H1 (cell line): ENCODE results near the gene DENND5B. TPM values are rescaled to one million over a fixed set of nuclear protein-coding genes. Genes with fewer than 3 reads are reported as not detected.

ENCODE experiments used
- CTCF ChIA-PET: fragments of 300-600 bp; sonication (Branson Sonifier 250); formaldehyde crosslinking; loops from one replicate; lab custom pipeline; 2021; ENCODE audit not compliant: partially characterized antibody; lab: Charles Lee
- POLR2A ChIA-PET: fragments of 300-600 bp; sonication (Branson Sonifier 250); formaldehyde crosslinking; loops from one replicate; lab custom pipeline; 2021; ENCODE audit warnings: inconsistent platforms; ENCODE audit not compliant: partially characterized antibody; lab: Charles Lee
- DNase-seq, 2 experiments: peaks; one replicate each; pipeline versions ENCODE4 v3.0.0 to v3.0.0-alpha.2; 2010 to 2022; ENCODE audit warnings: low spot score in 2 of 2, low read depth in 1 of 2, mixed read lengths in 1 of 2
- FAIRE-seq: peaks from 2 replicates; lab custom pipeline; 2011; peaks lifted over from hg19 to GRCh38; lab: Jason Lieb, UNC
- H2AFZ ChIP-seq: 2 replicates; pipeline ENCODE4 v1.8.1; 2012; ENCODE audit warnings: low read length, inconsistent platforms
- H2AK5ac ChIP-seq: 2 replicates; pipeline ENCODE4 v1.6.1; 2013; ENCODE audit warnings: low read depth, low read length
- H2BK120ac ChIP-seq: replicated peaks from 2 replicates; pipeline ENCODE3; 2013; ENCODE audit warnings: low read depth, low read length, inconsistent platforms
- H2BK12ac ChIP-seq: 2 replicates; pipeline ENCODE4 v1.6.1; 2013; ENCODE audit warnings: low read depth, low read length
- H2BK15ac ChIP-seq: 2 replicates; pipeline ENCODE4 v1.6.1; 2013; ENCODE audit warnings: low read length
- H2BK20ac ChIP-seq: 2 replicates; pipeline ENCODE4 v1.6.1; 2013; ENCODE audit warnings: low read length
- H2BK5ac ChIP-seq: 2 replicates; pipeline ENCODE4 v1.6.1; 2013; ENCODE audit warnings: low read depth, low read length
- H3K14ac ChIP-seq: 2 replicates; pipeline ENCODE4 v1.6.1; 2013; ENCODE audit warnings: inconsistent platforms; ENCODE audit not compliant: insufficient read length
- H3K18ac ChIP-seq: 2 replicates; pipeline ENCODE4 v1.6.1; 2013; ENCODE audit warnings: low read length; ENCODE audit errors: extremely low read depth
- H3K23ac ChIP-seq: 2 replicates; pipeline ENCODE4 v1.6.1; 2013; ENCODE audit warnings: inconsistent platforms; ENCODE audit not compliant: insufficient read length
- H3K23me2 ChIP-seq: 2 replicates; pipeline ENCODE4 v1.6.1; 2013; ENCODE audit warnings: low read depth, low read length
- H3K27ac ChIP-seq: 2 replicates; pipeline ENCODE4 v1.6.1; 2011; ENCODE audit warnings: low read depth, low read length, inconsistent platforms
- H3K27me3 ChIP-seq, 4 experiments: replicated peaks in 1 of 4; 1 replicate in 1 of 4; 2 replicates in 3 of 4; pipeline versions ENCODE4 v1.6.1 to v1.8.1; 2011 to 2013; ENCODE audit warnings: low read length in 3 of 4, mild to moderate bottlenecking in 3 of 4, inconsistent platforms in 2 of 4, mixed read lengths in 2 of 4, moderate library complexity in 1 of 4; ENCODE audit not compliant: control insufficient read depth in 3 of 4, insufficient read depth in 3 of 4; ENCODE audit errors: extremely low read depth in 1 of 4
- H3K36me3 ChIP-seq, 4 experiments: 2 replicates each; pipeline versions ENCODE4 v1.6.1 to v1.8.1; 2011 to 2013; ENCODE audit warnings: mild to moderate bottlenecking in 4 of 4, low read length in 3 of 4, moderate library complexity in 2 of 4, control low read depth in 1 of 4, inconsistent platforms in 1 of 4; ENCODE audit not compliant: insufficient read depth in 4 of 4, control insufficient read depth in 2 of 4
- H3K4ac ChIP-seq: replicated peaks from 2 replicates; pipeline ENCODE3; 2013; ENCODE audit warnings: low read length, low read depth, mixed read lengths, inconsistent platforms; ENCODE audit not compliant: insufficient read length
- H3K4me1 ChIP-seq, 4 experiments: replicated peaks in 1 of 4; 1 replicate in 1 of 4; 2 replicates in 3 of 4; pipeline versions ENCODE4 v1.6.1 to v1.8.1; 2011 to 2013; ENCODE audit warnings: low read length in 3 of 4, inconsistent platforms in 2 of 4, mixed read lengths in 1 of 4; ENCODE audit not compliant: insufficient read depth in 4 of 4, control insufficient read depth in 3 of 4
- H3K4me2 ChIP-seq, 2 experiments: 2 replicates each; pipeline versions ENCODE4 v1.6.1 to v1.8.1; 2011 to 2013; ENCODE audit warnings: low read depth in 2 of 2, low read length in 2 of 2, control low read depth in 1 of 2, inconsistent platforms in 1 of 2, mild to moderate bottlenecking in 1 of 2; ENCODE audit not compliant: insufficient read depth in 1 of 2
- H3K4me3 ChIP-seq, 4 experiments: fragments of 200-600, 300-600 bp in 1 of 4; sonication (generic), shearing (Covaris generic), sonication (Bioruptor Twin) in 1 of 4; 2 replicates each; pipeline versions ENCODE4 v1.5.1 to v1.8.1; 2011 to 2016; ENCODE audit warnings: low read length in 4 of 4, low read depth in 3 of 4, control low read depth in 2 of 4, inconsistent platforms in 2 of 4, mild to moderate bottlenecking in 2 of 4, mixed read lengths in 1 of 4, moderate library complexity in 1 of 4; ENCODE audit not compliant: insufficient read depth in 2 of 4; ENCODE audit errors: extremely low read depth in 1 of 4
- H3K56ac ChIP-seq: replicated peaks from 2 replicates; pipeline ENCODE3; 2013; ENCODE audit warnings: low read depth, mild to moderate bottlenecking, mixed read lengths, low read length, inconsistent platforms; ENCODE audit not compliant: insufficient read length
- H3K79me1 ChIP-seq: 2 replicates; pipeline ENCODE4 v1.6.1; 2013; ENCODE audit warnings: low read depth, low read length, control low read depth
- H3K79me2 ChIP-seq, 2 experiments: 2 replicates each; pipeline versions ENCODE4 v1.6.1 to v1.8.1; 2012 to 2013; ENCODE audit warnings: low read length in 2 of 2, mild to moderate bottlenecking in 2 of 2, inconsistent platforms in 1 of 2; ENCODE audit not compliant: insufficient read depth in 2 of 2, control insufficient read depth in 1 of 2
- H3K9ac ChIP-seq, 4 experiments: replicated peaks in 1 of 4; 1 replicate in 1 of 4; 2 replicates in 3 of 4; pipeline versions ENCODE4 v1.6.1 to v1.8.1; 2011 to 2013; ENCODE audit warnings: low read depth in 3 of 4, low read length in 3 of 4, control low read depth in 2 of 4, mild to moderate bottlenecking in 2 of 4, moderate library complexity in 2 of 4, inconsistent platforms in 1 of 4; ENCODE audit errors: extremely low read depth in 1 of 4
- H3K9me3 ChIP-seq, 2 experiments: 2 replicates each; pipeline versions ENCODE4 v1.6.1 to v1.8.1; 2012 to 2013; ENCODE audit warnings: mild to moderate bottlenecking in 2 of 2, moderate library complexity in 2 of 2, control low read depth in 1 of 2, inconsistent platforms in 1 of 2, low read depth in 1 of 2, low read length in 1 of 2, mixed read lengths in 1 of 2; ENCODE audit not compliant: insufficient read depth in 2 of 2
- H4K20me1 ChIP-seq, 2 experiments: replicated peaks in 1 of 2; 2 replicates each; pipeline versions ENCODE3 to v1.8.1; 2011 to 2013; ENCODE audit warnings: inconsistent platforms in 2 of 2, low read length in 2 of 2, mild to moderate bottlenecking in 1 of 2; ENCODE audit not compliant: insufficient read depth in 2 of 2, control insufficient read depth in 1 of 2
- H4K5ac ChIP-seq: 2 replicates; pipeline ENCODE4 v1.6.1; 2013; ENCODE audit warnings: low read length, low read depth, mixed read lengths, inconsistent platforms; ENCODE audit not compliant: insufficient read length
- H4K8ac ChIP-seq: 2 replicates; pipeline ENCODE4 v1.8.0; 2013; ENCODE audit warnings: mild to moderate bottlenecking, moderate library complexity, low read length, inconsistent platforms; ENCODE audit not compliant: insufficient read depth; ENCODE audit errors: extremely low read depth
- H4K91ac ChIP-seq: replicated peaks from 2 replicates; pipeline ENCODE3; 2013; ENCODE audit warnings: low read length, mixed read lengths, inconsistent platforms; ENCODE audit not compliant: insufficient read length
- CHD2 ChIP-seq: IDR thresholded peaks from 2 replicates; pipeline ENCODE4 v1.6.1; 2012; ENCODE audit warnings: low read length, improper control_type of control experiment
- E2F6 ChIP-seq: IDR thresholded peaks from 2 replicates; pipeline ENCODE4 v1.6.1; 2012; ENCODE audit warnings: inconsistent platforms
- JUN ChIP-seq: IDR thresholded peaks from 2 replicates; pipeline ENCODE4 v1.6.1; 2011; ENCODE audit warnings: low read depth, mild to moderate bottlenecking, improper control_type of control experiment, low read length
- KDM1A ChIP-seq: fragments of 200-600, 300-600 bp; sonication (generic); IDR thresholded peaks from 2 replicates; pipeline ENCODE4 v1.7.1; 2016; ENCODE audit warnings: mild to moderate bottlenecking, low read length, borderline replicate concordance
- KDM4A ChIP-seq: IDR thresholded peaks from one replicate; pipeline ENCODE4 v1.7.1; 2012; ENCODE audit warnings: low read depth, mild to moderate bottlenecking, moderate library complexity, low read length, inconsistent platforms; ENCODE audit not compliant: severe bottlenecking
- KDM5A ChIP-seq: fragments of 200-600 bp; IDR thresholded peaks from 2 replicates; pipeline ENCODE4 v1.7.1; 2012; ENCODE audit warnings: mild to moderate bottlenecking, low read length, inconsistent platforms, mixed read lengths
- MAFK ChIP-seq: IDR thresholded peaks from 2 replicates; pipeline ENCODE4 v1.6.1; 2012; ENCODE audit warnings: low read depth, mild to moderate bottlenecking, improper control_type of control experiment, low read length
- POLR2AphosphoS5 ChIP-seq: IDR thresholded peaks from 2 replicates; pipeline ENCODE4 v1.6.1; 2011; ENCODE audit warnings: low read depth, low read length
- YY1 ChIP-seq: IDR thresholded peaks from 2 replicates; pipeline ENCODE4 v1.6.1; 2011; ENCODE audit warnings: low read depth, mild to moderate bottlenecking, low read length
- WGBS, 2 experiments: shearing (Covaris generic) in 1 of 2; methylation state at CpG; one replicate each; pipeline versions ENCODE4 v1.1.6 to v1.1.7; 2013 to 2015; ENCODE audit warnings: low lambda C conversion rate in 2 of 2, mixed read lengths in 2 of 2, inconsistent platforms in 1 of 2, low coverage in 1 of 2, missing lambda C conversion rate in 1 of 2; ENCODE audit not compliant: insufficient replicate concordance in 2 of 2, insufficient coverage in 1 of 2, insufficient read length in 1 of 2; ENCODE audit errors: extremely low coverage in 1 of 2, missing lambda C conversion rate in 1 of 2; 5-methylcytosine and 5-hydroxymethylcytosine counted together
- polyA plus RNA-seq, 7 experiments: library from polyadenylated mRNA; depleted of rRNA in 3 of 7; stranded (reverse) in 5 of 7; unstranded in 2 of 7; fragments of >200 nt in 5 of 7; fragments of 200-250 nt in 2 of 7; gene quantifications; 1 replicate in 5 of 7; 2 replicates in 1 of 7; 4 replicates in 1 of 7; pipeline versions ENCODE4 v1.2.1 to v1.2.3, GENCODE V29; 2011 to 2013; ENCODE audit warnings: missing spikeins in 2 of 7, mixed read lengths in 2 of 7
- total RNA-seq: library from RNA; stranded (reverse); fragmentation: NEBNext Ultra II Directional; extraction: Animal tissue kit (Norgen Biotek cat#: 25700); gene quantifications from 2 replicates; pipeline ENCODE4 v1.2.1, GENCODE V29; 2021
- TF ChIP-seq, protein P1 (sequence below): IDR thresholded peaks from 2 replicates; pipeline ENCODE4 v1.6.1; 2012; ENCODE audit warnings: low read length, inconsistent platforms

Gene DENND5B
- total and polyA plus RNA-seq, 2 of the 8 experiments (the other 6 are each of a cell fraction or from before 2014, with no cell fraction given): 13.4 to 20.2 TPM

GRCh38 chr12:31387011-31387410, 203.9 kb downstream of the DENND5B start:
- Histone ChIP-seq H2BK5ac (peak overlapping the region; percentile 99), H3K23ac (no peak overlapping the region), H2BK15ac (no peak overlapping the region), H4K8ac (no peak overlapping the region), H3K4ac (no peak overlapping the region), H3K79me1 (no peaks in the 10 kb centered on the region), H3K9me3 (no peaks in the 10 kb centered on the region), H3K23me2 (peaks cover 2% of the 10 kb centered on the region; the same call in 1 of the 2 replicates), H4K91ac (peak overlapping the region; percentile 87), H3K4me2 (peak overlapping the region; percentile 42 to 76), H3K18ac (no peak overlapping the region; the same call in 1 of the 2 replicates), H2AK5ac (no peak overlapping the region), H3K27ac (peak overlapping the region; percentile 94), H2BK20ac (no peak overlapping the region), H3K4me1 (peaks cover 8 to 25% (median 21%) of the 10 kb centered on the region in 4 experiments; a peak in 6 of 7 replicates), H2BK12ac (peak overlapping the region; percentile 99; the same call in 1 of the 2 replicates), H3K27me3 (no peaks in the 10 kb centered on the region), H3K56ac (peak overlapping the region; percentile 36), H3K36me3 (no peaks in the 10 kb centered on the region; a peak in 1 of 8 replicates), H3K14ac (no peak overlapping the region), H4K5ac (peak overlapping the region; percentile 97), H4K20me1 (no peaks in the 10 kb centered on the region), H3K79me2 (peaks cover 0 to 25% of the 10 kb centered on the region in 2 experiments; a peak in 2 of 4 replicates), H3K9ac (peak overlapping the region in 3 of 4 experiments; percentile 1 to 86 (median 58); a peak in 2 of 7 replicates), H2BK120ac (peak overlapping the region; percentile 47), H3K4me3 (peak overlapping the region; percentile 5 to 59 (median 25); a peak in 3 of 8 replicates), H2AFZ (no peak overlapping the region)
- WGBS, 2 experiments: 4% methylated on average over 2 of the region's 2 CpGs; no CpG with 5 or more reads in 1 of the 2 experiments
- POLR2A ChIA-PET: interaction anchor here (0.6 to 12.9 kb wide), 30 partner anchors 8 to 1701 kb away, joined by 3 to 474 read pairs (median 4); partner anchors contain the start of gene SINHCAF
- CTCF ChIA-PET: interaction anchor here (0.6 to 2.6 kb wide), 5 partner anchors 16 to 175 kb away, joined by 3 to 10 read pairs (median 4); partner anchors contain the start of gene SINHCAF
- DNase-seq: no peak
- FAIRE-seq: no peak
- TF ChIP-seq CHD2 (0 out of 2 replicates have a peak, but pooled peaks have one; percentile 27), KDM5A (no peak), YY1 (peak; percentile 57; the same call in 1 of the 2 replicates), JUN (no peak), KDM1A (no peak), POLR2AphosphoS5 (no peak), KDM4A (no peak), MAFK (no peak), E2F6 (no peak)
- TF ChIP-seq, protein P1, sequence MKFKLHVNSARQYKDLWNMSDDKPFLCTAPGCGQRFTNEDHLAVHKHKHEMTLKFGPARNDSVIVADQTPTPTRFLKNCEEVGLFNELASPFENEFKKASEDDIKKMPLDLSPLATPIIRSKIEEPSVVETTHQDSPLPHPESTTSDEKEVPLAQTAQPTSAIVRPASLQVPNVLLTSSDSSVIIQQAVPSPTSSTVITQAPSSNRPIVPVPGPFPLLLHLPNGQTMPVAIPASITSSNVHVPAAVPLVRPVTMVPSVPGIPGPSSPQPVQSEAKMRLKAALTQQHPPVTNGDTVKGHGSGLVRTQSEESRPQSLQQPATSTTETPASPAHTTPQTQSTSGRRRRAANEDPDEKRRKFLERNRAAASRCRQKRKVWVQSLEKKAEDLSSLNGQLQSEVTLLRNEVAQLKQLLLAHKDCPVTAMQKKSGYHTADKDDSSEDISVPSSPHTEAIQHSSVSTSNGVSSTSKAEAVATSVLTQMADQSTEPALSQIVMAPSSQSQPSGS: no peak
